H1 (cell line): ENCODE data around the gene HIPK3. TPM values are rescaled to one million over a fixed set of nuclear protein-coding genes. Genes with fewer than 3 reads are reported as not detected.

Source experiments
- BRCA1 ChIP-seq: IDR thresholded peaks from 2 replicates; pipeline ENCODE4 v1.6.1; 2012; ENCODE audit warnings: low read depth, low read length, improper control_type of control experiment
- EZH2 ChIP-seq: fragments of 200-600 bp; sonication (generic); IDR thresholded peaks from 2 replicates; pipeline ENCODE4 v1.7.1; 2012; ENCODE audit warnings: low read depth, mild to moderate bottlenecking, moderate library complexity, low read length, inconsistent platforms; ENCODE audit not compliant: severe bottlenecking
- HDAC2 ChIP-seq, 2 experiments: fragments of 300-600 bp in 1 of 2; sonication (generic) in 1 of 2; IDR thresholded peaks; 2 replicates each; pipeline ENCODE4 v1.6.1; 2011 to 2012; ENCODE audit warnings: low read depth in 2 of 2, low read length in 2 of 2, mild to moderate bottlenecking in 2 of 2, moderate library complexity in 2 of 2, borderline replicate concordance in 1 of 2, inconsistent platforms in 1 of 2
- RFX5 ChIP-seq: IDR thresholded peaks from 2 replicates; pipeline ENCODE4 v1.6.1; 2011; ENCODE audit warnings: low read depth, low read length, improper control_type of control experiment, borderline replicate concordance
- TAF1 ChIP-seq: IDR thresholded peaks from 2 replicates; pipeline ENCODE4 v1.6.1; 2011; ENCODE audit warnings: mild to moderate bottlenecking, low read depth, low read length
- polyA plus RNA-seq, 7 experiments: library from polyadenylated mRNA; depleted of rRNA in 3 of 7; stranded (reverse) in 5 of 7; unstranded in 2 of 7; fragments of >200 nt in 5 of 7; fragments of 200-250 nt in 2 of 7; gene quantifications; 1 replicate in 5 of 7; 2 replicates in 1 of 7; 4 replicates in 1 of 7; pipeline versions ENCODE4 v1.2.1 to v1.2.3, GENCODE V29; 2011 to 2013; ENCODE audit warnings: missing spikeins in 2 of 7, mixed read lengths in 2 of 7
- total RNA-seq: library from RNA; stranded (reverse); fragmentation: NEBNext Ultra II Directional; extraction: Animal tissue kit (Norgen Biotek cat#: 25700); gene quantifications from 2 replicates; pipeline ENCODE4 v1.2.1, GENCODE V29; 2021

HIPK3 gene
- total and polyA plus RNA-seq, 2 of the 8 experiments (the other 6 are each of a cell fraction or from before 2014, with no cell fraction given): 5.0 to 22.3 TPM

GRCh38 chr11:33405834-33406602 lies 148.8 kb downstream of the HIPK3 start (continued):
- TF ChIP-seq HDAC2 (IDR thresholded peaks at IDR 0.05; ENCODE audit: borderline replicate concordance in 1 of 2, low read depth in 2 of 2, low read length in 2 of 2): no peak
- no peak for TF ChIP-seq RFX5
- TF ChIP-seq TAF1: no peak
- no peak for TF ChIP-seq EZH2
- TF ChIP-seq BRCA1: no peak
- TF ChIP-seq, all 59 proteins: peak for 0

Other genes with a start within 250 kb of the HIPK3 start
- gene DEPDC7, start 241.5 kb upstream of the HIPK3 start, total RNA-seq: 6.3 and 7.6 TPM in 2 replicates
- gene DEPDC7, start 241.5 kb upstream of the HIPK3 start, polyA plus RNA-seq (2011; rRNA removed): 1.4 and 3.1 TPM in 2 replicates
- 23.1 and 24.0 TPM in 2 replicates for gene TCP11L1, start 217.8 kb upstream of the HIPK3 start, total RNA-seq
- gene TCP11L1, start 217.8 kb upstream of the HIPK3 start, polyA plus RNA-seq (2011; rRNA removed): 10.9 and 11.2 TPM in 2 replicates
- 54.7 and 61.0 TPM in 2 replicates for gene CSTF3, start 95.9 kb upstream of the HIPK3 start, total RNA-seq
- gene CSTF3, start 95.9 kb upstream of the HIPK3 start, polyA plus RNA-seq (2011; rRNA removed): 14.3 and 22.3 TPM in 2 replicates
- 2.3 and 2.4 TPM in 2 replicates for gene KIAA1549L, start 118.7 kb downstream of the HIPK3 start, total RNA-seq
- gene KIAA1549L, start 118.7 kb downstream of the HIPK3 start, polyA plus RNA-seq (2011; rRNA removed): 1.5 and 1.6 TPM in 2 replicates